OCI-LY7 (cell line): ENCODE results near the gene SLC25A30.

ENCODE experiments used
- EZH2phosphoT487 ChIP-seq: fragments of 200-600 bp; sonication (generic); IDR thresholded peaks from 2 replicates; pipeline ENCODE4 v1.6.1; 2018; ENCODE audit warnings: low read depth, borderline replicate concordance, mild to moderate bottlenecking, mixed run types, antibody characterized with exemption, low read length, moderate library complexity, mixed read lengths
- TF ChIP-seq, protein P1 (sequence below): fragments of 200-600 bp; sonication (generic); conservative IDR thresholded peaks from 2 replicates; pipeline ENCODE4 v1.5.1; 2014; ENCODE audit warnings: mild to moderate bottlenecking, antibody characterized with exemption, low read length, moderate library complexity, mixed read lengths

DNA sequence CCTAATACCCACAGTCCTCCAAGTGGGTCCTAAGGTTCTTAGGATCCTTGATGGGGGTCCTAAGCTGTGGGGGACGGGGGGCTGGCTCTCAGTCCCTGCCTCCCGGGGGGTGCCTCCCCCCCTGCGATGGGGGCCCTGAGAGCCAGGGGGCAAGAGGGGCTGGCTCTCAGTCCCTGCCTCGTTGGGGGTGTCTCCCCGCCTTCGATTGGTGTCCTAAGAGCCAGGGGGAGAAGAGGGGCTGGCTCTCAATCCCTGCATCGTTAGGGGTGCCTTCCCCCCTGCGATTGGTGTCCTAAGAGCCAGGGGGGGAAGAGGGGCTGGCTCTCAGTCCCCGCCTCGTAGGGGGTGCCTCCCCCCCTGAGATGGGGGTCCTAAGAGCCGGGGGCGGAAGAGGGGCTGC, 37.0 kb downstream of the SLC25A30 start:
- TF ChIP-seq, protein P1, sequence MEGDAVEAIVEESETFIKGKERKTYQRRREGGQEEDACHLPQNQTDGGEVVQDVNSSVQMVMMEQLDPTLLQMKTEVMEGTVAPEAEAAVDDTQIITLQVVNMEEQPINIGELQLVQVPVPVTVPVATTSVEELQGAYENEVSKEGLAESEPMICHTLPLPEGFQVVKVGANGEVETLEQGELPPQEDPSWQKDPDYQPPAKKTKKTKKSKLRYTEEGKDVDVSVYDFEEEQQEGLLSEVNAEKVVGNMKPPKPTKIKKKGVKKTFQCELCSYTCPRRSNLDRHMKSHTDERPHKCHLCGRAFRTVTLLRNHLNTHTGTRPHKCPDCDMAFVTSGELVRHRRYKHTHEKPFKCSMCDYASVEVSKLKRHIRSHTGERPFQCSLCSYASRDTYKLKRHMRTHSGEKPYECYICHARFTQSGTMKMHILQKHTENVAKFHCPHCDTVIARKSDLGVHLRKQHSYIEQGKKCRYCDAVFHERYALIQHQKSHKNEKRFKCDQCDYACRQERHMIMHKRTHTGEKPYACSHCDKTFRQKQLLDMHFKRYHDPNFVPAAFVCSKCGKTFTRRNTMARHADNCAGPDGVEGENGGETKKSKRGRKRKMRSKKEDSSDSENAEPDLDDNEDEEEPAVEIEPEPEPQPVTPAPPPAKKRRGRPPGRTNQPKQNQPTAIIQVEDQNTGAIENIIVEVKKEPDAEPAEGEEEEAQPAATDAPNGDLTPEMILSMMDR = no peak
- TF ChIP-seq EZH2phosphoT487 = no peak
